ENCODE measurements around the gene BTN2A1.
"Not testable (repeated sequence)": the region's sequence is repeated elsewhere in the genome, so short reads cannot be mapped to it uniquely, and the experiment has no call there.

The BTN2A1 gene

GRCh38 chr6:26414281-26414680, 43.5 kb upstream of the BTN2A1 start:
- no peak for DNase-seq
- TF ChIP-seq CTCF (IDR thresholded peaks at IDR 0.05): no peak
- Mint-ChIP-seq H3K4me1 (peaks cover 13% of the 10 kb centered on the region), H3K4me3 (no peak overlapping the region), H3K36me3 (ENCODE audit: low read depth) (peaks cover 15% of the 10 kb centered on the region), H3K27me3 (ENCODE audit: low read depth, poor library complexity) (peaks cover 5% of the 10 kb centered on the region), H3K9me3 (peaks cover 29% of the 10 kb centered on the region), H3K27ac (no peak overlapping the region)

GRCh38 chr6:26415036-26415614, 42.6 kb upstream of the BTN2A1 start:
- Mint-ChIP-seq H3K9me3 (peaks cover 29% of the 10 kb centered on the region), H3K36me3 (ENCODE audit: low read depth) (peaks cover 15% of the 10 kb centered on the region), H3K27me3 (ENCODE audit: low read depth, poor library complexity) (peaks cover 2% of the 10 kb centered on the region), H3K4me3 (no peak overlapping the region), H3K4me1 (peaks cover 13% of the 10 kb centered on the region), H3K27ac (no peak overlapping the region)
- TF ChIP-seq CTCF (IDR thresholded peaks at IDR 0.05): no peak
- DNase-seq: no peak

GRCh38 chr6:26415791-26416190, 42.0 kb upstream of the BTN2A1 start:
- H3K27ac Mint-ChIP-seq: no peak overlapping the region
- peaks cover 29% of the 10 kb centered on the region for H3K9me3 Mint-ChIP-seq
- DNase-seq: no peak
- peaks cover 2% of the 10 kb centered on the region for H3K27me3 Mint-ChIP-seq (ENCODE audit: low read depth, poor library complexity)
- H3K4me1 Mint-ChIP-seq: peaks cover 13% of the 10 kb centered on the region
- TF ChIP-seq CTCF (IDR thresholded peaks at IDR 0.05): no peak
- peaks cover 15% of the 10 kb centered on the region for H3K36me3 Mint-ChIP-seq (ENCODE audit: low read depth)
- no peak overlapping the region for H3K4me3 Mint-ChIP-seq

- Mint-ChIP-seq H3K4me3 (no peak overlapping the region), H3K4me1 (peaks cover 13% of the 10 kb centered on the region), H3K9me3 (peaks cover 29% of the 10 kb centered on the region), H3K27ac (no peak overlapping the region), H3K27me3 (ENCODE audit: low read depth, poor library complexity) (peaks cover 2% of the 10 kb centered on the region), H3K36me3 (ENCODE audit: low read depth) (peaks cover 15% of the 10 kb centered on the region)
- no peak for DNase-seq
- no peak for TF ChIP-seq CTCF (IDR thresholded peaks at IDR 0.05)
These were observed 41.5 kb upstream of the BTN2A1 start for GRCh38 chr6:26416288-26416687.

- H3K4me3 Mint-ChIP-seq; DNase-seq; H3K27me3 Mint-ChIP-seq (ENCODE audit: low read depth, poor library complexity); H3K4me1 Mint-ChIP-seq; H3K27ac Mint-ChIP-seq: not testable (repeated sequence)
- Mint-ChIP-seq H3K9me3 (peaks cover 29% of the 10 kb centered on the region), H3K36me3 (ENCODE audit: low read depth) (peaks cover 20% of the 10 kb centered on the region)
These were observed 39.7 kb upstream of the BTN2A1 start for GRCh38 chr6:26418077-26418476.

- not testable (repeated sequence) for H3K27ac Mint-ChIP-seq; H3K4me3 Mint-ChIP-seq; H3K4me1 Mint-ChIP-seq; DNase-seq; H3K27me3 Mint-ChIP-seq (ENCODE audit: low read depth, poor library complexity)
- H3K36me3 Mint-ChIP-seq (ENCODE audit: low read depth): peaks cover 27% of the 10 kb centered on the region
- peaks cover 29% of the 10 kb centered on the region for H3K9me3 Mint-ChIP-seq
These were observed 39.0 kb upstream of the BTN2A1 start for GRCh38 chr6:26418795-26419194.

- peaks cover 43% of the 10 kb centered on the region for H3K36me3 Mint-ChIP-seq (ENCODE audit: low read depth)
- no peak overlapping the region for H3K4me3 Mint-ChIP-seq
- DNase-seq: peak; percentile 27
- no peak overlapping the region for H3K27ac Mint-ChIP-seq
- TF ChIP-seq CTCF (IDR thresholded peaks at IDR 0.05): peak; percentile 42
- H3K27me3 Mint-ChIP-seq (ENCODE audit: low read depth, poor library complexity): peaks cover 2% of the 10 kb centered on the region
- no peaks in the 10 kb centered on the region for H3K4me1 Mint-ChIP-seq
- H3K9me3 Mint-ChIP-seq: peaks cover 29% of the 10 kb centered on the region
These were observed 37.0 kb upstream of the BTN2A1 start for GRCh38 chr6:26420688-26421171.
